ENCODE data around the gene SCARB1. TPM values are rescaled to one million over a fixed set of nuclear protein-coding genes. Genes with fewer than 3 reads are reported as not detected.

SCARB1 gene
- total RNA-seq, 2 donors from 2014 or later, result 16.5 to 18.9 TPM

DNA sequence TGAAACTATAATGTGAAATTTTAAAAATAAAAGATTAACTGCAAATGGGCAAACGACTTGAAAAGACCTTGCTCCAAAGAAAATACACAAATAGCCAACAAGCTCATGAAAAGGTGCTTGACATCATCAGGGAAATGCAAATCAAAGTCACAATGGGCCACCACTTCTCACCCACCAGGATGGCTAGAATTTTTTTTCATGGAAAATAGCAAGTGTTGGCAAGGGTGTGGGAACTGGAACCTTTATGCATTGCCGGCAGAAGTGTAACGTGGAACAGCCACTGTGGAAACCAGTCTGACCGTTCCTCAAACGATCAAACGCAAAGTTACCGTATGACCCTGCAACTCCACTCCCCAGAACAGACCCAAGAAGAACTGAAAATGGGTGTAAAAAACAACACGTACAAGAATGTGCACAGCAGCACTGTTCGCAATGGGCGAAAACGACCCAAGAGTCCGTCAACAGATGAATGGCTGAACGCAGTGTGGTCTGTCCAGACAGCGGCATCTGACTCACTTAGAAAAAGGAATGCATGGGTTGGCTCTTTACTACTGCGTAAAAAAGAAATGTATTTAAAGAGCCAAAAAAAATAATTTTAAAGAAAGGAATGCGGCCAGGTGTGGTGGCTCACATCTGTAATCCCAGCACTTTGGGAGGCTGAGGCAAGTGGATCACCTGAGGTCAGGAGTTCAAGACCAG, 40.2 kb downstream of the SCARB1 start:
- TF ChIP-seq POLR2A (IDR thresholded peaks at IDR 0.05), result no peak
- TF ChIP-seq, protein P1, sequence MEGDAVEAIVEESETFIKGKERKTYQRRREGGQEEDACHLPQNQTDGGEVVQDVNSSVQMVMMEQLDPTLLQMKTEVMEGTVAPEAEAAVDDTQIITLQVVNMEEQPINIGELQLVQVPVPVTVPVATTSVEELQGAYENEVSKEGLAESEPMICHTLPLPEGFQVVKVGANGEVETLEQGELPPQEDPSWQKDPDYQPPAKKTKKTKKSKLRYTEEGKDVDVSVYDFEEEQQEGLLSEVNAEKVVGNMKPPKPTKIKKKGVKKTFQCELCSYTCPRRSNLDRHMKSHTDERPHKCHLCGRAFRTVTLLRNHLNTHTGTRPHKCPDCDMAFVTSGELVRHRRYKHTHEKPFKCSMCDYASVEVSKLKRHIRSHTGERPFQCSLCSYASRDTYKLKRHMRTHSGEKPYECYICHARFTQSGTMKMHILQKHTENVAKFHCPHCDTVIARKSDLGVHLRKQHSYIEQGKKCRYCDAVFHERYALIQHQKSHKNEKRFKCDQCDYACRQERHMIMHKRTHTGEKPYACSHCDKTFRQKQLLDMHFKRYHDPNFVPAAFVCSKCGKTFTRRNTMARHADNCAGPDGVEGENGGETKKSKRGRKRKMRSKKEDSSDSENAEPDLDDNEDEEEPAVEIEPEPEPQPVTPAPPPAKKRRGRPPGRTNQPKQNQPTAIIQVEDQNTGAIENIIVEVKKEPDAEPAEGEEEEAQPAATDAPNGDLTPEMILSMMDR (IDR thresholded peaks at IDR 0.05), result no peak
- no peaks in the 10 kb centered on the region for H3K27me3 ChIP-seq
- H3K27ac ChIP-seq, result no peak overlapping the region
- no peak overlapping the region for H3K4me3 ChIP-seq
- H3K4me1 ChIP-seq, result peaks cover 16% of the 10 kb centered on the region
- no peaks in the 10 kb centered on the region for H3K36me3 ChIP-seq (replicated peaks in 1 of 2; ENCODE audit: insufficient read depth in 1 of 2, low read depth in 2 of 2)
- intact Hi-C loops (cut with DNase I), result no loop called here
- DNase-seq, result no peak
- no peaks in the 10 kb centered on the region for H3K9me3 ChIP-seq
- WGBS, 2 donors, result 90 to 91% methylated on average over 16 of the region's 16 CpGs
- ATAC-seq, result no peak

DNA sequence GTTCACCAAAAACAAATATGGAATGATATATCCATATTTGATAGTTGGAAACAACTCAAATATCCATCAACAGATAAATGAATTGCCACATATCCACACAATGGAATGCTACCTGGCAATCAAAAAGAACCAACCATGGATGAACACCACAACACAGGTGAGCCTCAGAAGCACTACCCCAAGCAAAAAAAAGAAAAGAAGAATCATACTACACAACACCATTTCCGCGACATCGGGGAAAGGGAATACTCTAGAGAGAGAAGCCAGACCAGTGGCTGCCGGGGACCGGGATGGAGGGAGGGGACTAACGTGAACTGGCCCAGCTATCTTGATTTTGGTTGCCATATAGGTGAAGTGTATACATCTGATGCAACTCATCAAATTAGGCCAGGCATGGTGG, 41.4 kb downstream of the SCARB1 start:
- intact Hi-C loops (cut with DNase I), result no loop called here
- no peak overlapping the region for H3K27ac ChIP-seq
- no peak for TF ChIP-seq POLR2A (IDR thresholded peaks at IDR 0.05)
- TF ChIP-seq, protein P1 (IDR thresholded peaks at IDR 0.05), result no peak
- H3K4me1 ChIP-seq, result peaks cover 12% of the 10 kb centered on the region
- no peaks in the 10 kb centered on the region for H3K27me3 ChIP-seq
- WGBS, 2 donors, result 95 to 97% methylated on average over 6 of the region's 6 CpGs
- no peak for ATAC-seq
- H3K4me3 ChIP-seq, result no peak overlapping the region
- H3K36me3 ChIP-seq (replicated peaks in 1 of 2; ENCODE audit: insufficient read depth in 1 of 2, low read depth in 2 of 2), result no peaks in the 10 kb centered on the region
- no peak for DNase-seq
- no peaks in the 10 kb centered on the region for H3K9me3 ChIP-seq

- H3K9me3 ChIP-seq, result no peaks in the 10 kb centered on the region
- TF ChIP-seq POLR2A (IDR thresholded peaks at IDR 0.05), result no peak
- peaks cover 12% of the 10 kb centered on the region for H3K4me1 ChIP-seq
- no peak overlapping the region for H3K4me3 ChIP-seq
- H3K27me3 ChIP-seq, result no peaks in the 10 kb centered on the region
- no peak for ATAC-seq
- intact Hi-C loops (cut with DNase I), result no loop called here
- WGBS, 2 donors, result 79 to 84% methylated on average over 16 of the region's 16 CpGs
- H3K27ac ChIP-seq, result no peak overlapping the region
- DNase-seq, result no peak
- no peaks in the 10 kb centered on the region for H3K36me3 ChIP-seq (replicated peaks in 1 of 2; ENCODE audit: insufficient read depth in 1 of 2, low read depth in 2 of 2)
Measured at GRCh38 chr12:124821252-124822200, 42.1 kb downstream of the SCARB1 start.

DNA sequence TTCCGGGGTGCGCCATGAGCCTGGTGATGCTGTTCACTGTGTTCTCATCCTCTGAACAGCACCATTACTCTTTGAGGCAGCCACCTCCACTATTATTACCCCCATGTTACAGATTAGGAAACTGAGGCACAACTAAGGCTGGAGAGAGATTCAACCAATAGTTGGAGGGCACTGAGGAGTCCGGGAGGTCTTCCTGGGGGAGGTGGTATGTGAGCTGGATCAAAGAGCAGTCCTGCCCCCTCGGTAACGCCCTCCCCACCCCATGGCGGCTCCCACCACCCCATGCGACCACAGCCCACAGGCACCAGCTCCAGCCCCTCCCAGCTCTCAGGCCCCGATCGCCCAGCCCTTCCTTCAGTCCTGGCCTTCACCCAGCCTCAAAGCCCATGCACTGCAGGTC, 43.5 kb downstream of the SCARB1 start:
- no peak for TF ChIP-seq POLR2A (IDR thresholded peaks at IDR 0.05)
- TF ChIP-seq, protein P1 (IDR thresholded peaks at IDR 0.05), result no peak
- Histone ChIP-seq H3K36me3 (replicated peaks in 1 of 2; ENCODE audit: insufficient read depth in 1 of 2, low read depth in 2 of 2) (no peaks in the 10 kb centered on the region), H3K4me1 (peaks cover 12% of the 10 kb centered on the region), H3K27ac (no peak overlapping the region), H3K9me3 (no peaks in the 10 kb centered on the region), H3K4me3 (no peak overlapping the region), H3K27me3 (no peaks in the 10 kb centered on the region)
- ATAC-seq (no peak), DNase-seq (no peak)
- intact Hi-C loops (cut with DNase I), result no loop called here
- WGBS, 2 donors, result 94 to 97% methylated on average over 9 of the region's 9 CpGs

DNA sequence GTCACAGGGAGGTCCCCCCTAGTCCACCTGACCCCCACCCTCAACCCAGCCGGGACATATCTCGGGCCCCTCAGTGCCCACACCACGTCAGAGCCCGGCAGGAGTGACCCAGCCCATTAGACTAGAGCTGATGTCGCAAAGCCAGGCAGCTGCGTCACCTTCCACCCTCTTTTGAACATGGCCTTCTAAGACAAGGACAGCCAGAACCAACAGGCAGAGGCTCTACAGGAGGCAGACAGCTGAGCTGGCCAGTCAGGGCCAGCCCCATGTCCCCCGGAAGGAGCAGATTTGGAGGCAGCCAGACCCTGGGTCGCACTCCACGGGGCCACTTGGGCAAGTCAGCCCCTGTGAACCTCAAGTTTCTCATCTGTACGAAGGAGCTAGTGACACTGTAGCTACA, 44.1 kb downstream of the SCARB1 start:
- ATAC-seq, result no peak
- Histone ChIP-seq H3K27ac (no peak overlapping the region), H3K4me1 (peaks cover 12% of the 10 kb centered on the region), H3K9me3 (no peaks in the 10 kb centered on the region), H3K27me3 (no peaks in the 10 kb centered on the region), H3K4me3 (no peak overlapping the region), H3K36me3 (replicated peaks in 1 of 2; ENCODE audit: insufficient read depth in 1 of 2, low read depth in 2 of 2) (no peaks in the 10 kb centered on the region)
- TF ChIP-seq, protein P1 (IDR thresholded peaks at IDR 0.05), result no peak
- TF ChIP-seq POLR2A (IDR thresholded peaks at IDR 0.05), result no peak
- 89 to 95% methylated on average over 6 to 10 of the region's 10 CpGs for WGBS, 2 donors
- DNase-seq, result no peak
- intact Hi-C loops (cut with DNase I), result no loop called here

All from body of pancreas (tissue), 4 donors.